Hepatocyte (in vitro differentiated cells): ENCODE data around the gene LMF1. TPM values are rescaled to one million over a fixed set of nuclear protein-coding genes. Genes with fewer than 3 reads are reported as not detected.

Experiments
- DNase-seq: peaks from one replicate; pipeline ENCODE4 v3.0.0-alpha.2; 2016; ENCODE audit warnings: low spot score
- H2AFZ ChIP-seq: fragments of 200-600 bp; sonication (generic); 2 replicates; pipeline ENCODE4 v1.6.0; 2016; ENCODE audit warnings: antibody characterized with exemption, mild to moderate bottlenecking
- H3K27ac ChIP-seq: fragments of 200-600 bp; sonication (generic); 2 replicates; pipeline ENCODE4 v1.5.1; 2016; ENCODE audit warnings: mild to moderate bottlenecking
- H3K27me3 ChIP-seq: fragments of 200-600 bp; sonication (generic); 2 replicates; pipeline ENCODE4 v1.6.1; 2016
- H3K36me3 ChIP-seq: fragments of 200-600 bp; sonication (generic); replicated peaks from 2 replicates; pipeline ENCODE4 v1.5.1; 2016; ENCODE audit warnings: low read depth; ENCODE audit not compliant: insufficient read depth
- H3K4me1 ChIP-seq: fragments of 200-600 bp; sonication (generic); 2 replicates; pipeline ENCODE4 v1.5.1; 2016; ENCODE audit warnings: mild to moderate bottlenecking, moderate library complexity; ENCODE audit not compliant: insufficient read depth
- H3K4me2 ChIP-seq: fragments of 200-600 bp; sonication (generic); 2 replicates; pipeline ENCODE4 v1.6.0; 2016
- H3K4me3 ChIP-seq: fragments of 200-600 bp; sonication (generic); 2 replicates; pipeline ENCODE4 v1.5.1; 2016; ENCODE audit warnings: mild to moderate bottlenecking
- H3K79me2 ChIP-seq: fragments of 200-600 bp; sonication (generic); 2 replicates; pipeline ENCODE4 v1.6.0; 2017; ENCODE audit warnings: mild to moderate bottlenecking
- H3K9me2 ChIP-seq: fragments of 200-600 bp; sonication (generic); replicated peaks from 2 replicates; pipeline ENCODE4 v1.6.0; 2017; ENCODE audit warnings: mild to moderate bottlenecking; ENCODE audit not compliant: insufficient read depth
- H3K9me3 ChIP-seq: fragments of 200-600 bp; sonication (generic); 2 replicates; pipeline ENCODE4 v1.5.1; 2016; ENCODE audit warnings: low read depth, mild to moderate bottlenecking
- H4K20me1 ChIP-seq: fragments of 200-600 bp; sonication (generic); 2 replicates; pipeline ENCODE4 v1.6.0; 2016; ENCODE audit warnings: mild to moderate bottlenecking; ENCODE audit not compliant: insufficient read depth, poor library complexity, severe bottlenecking
- CTCF ChIP-seq: fragments of 200-600 bp; sonication (generic); IDR thresholded peaks from 2 replicates; pipeline ENCODE4 v1.5.1; 2016; ENCODE audit warnings: antibody characterized with exemption, mild to moderate bottlenecking; ENCODE audit not compliant: poor library complexity
- EZH2 ChIP-seq: fragments of 200-600 bp; sonication (generic); IDR thresholded peaks from 2 replicates; pipeline ENCODE4 v1.6.1; 2016; ENCODE audit warnings: antibody characterized with exemption, mild to moderate bottlenecking, borderline replicate concordance
- EZH2phosphoT487 ChIP-seq: fragments of 200-600 bp; sonication (generic); IDR thresholded peaks from one replicate; pipeline ENCODE4 v1.6.1; 2018; ENCODE audit warnings: antibody characterized with exemption, mild to moderate bottlenecking, low read depth, moderate library complexity; ENCODE audit not compliant: unreplicated experiment, severe bottlenecking
- WGBS: methylation state at CpG from one replicate; pipeline ENCODE4 v1.1.6; 2016; ENCODE audit warnings: low lambda C conversion rate; ENCODE audit errors: missing lambda C conversion rate; 5-methylcytosine and 5-hydroxymethylcytosine counted together
- polyA plus RNA-seq: library from polyadenylated mRNA; unstranded; fragments of >200 nt; fragmentation: Nextera tagmentation; extraction: Ambion mirVana; gene quantifications from 2 replicates; pipeline ENCODE4 v1.2.1, GENCODE V29; 2016
- total RNA-seq: library from RNA; depleted of rRNA; stranded (reverse); fragments of >200 nt; gene quantifications from 2 replicates; pipeline ENCODE4 v1.2.3, GENCODE V29; 2014

LMF1 gene
- total and polyA plus RNA-seq, 2 experiments from 2014 or later: 27.2 to 34.3 TPM

GRCh38 chr16:929227-930073 is 41.3 kb downstream of the LMF1 start:
- 91% methylated on average over 41 of the region's 45 CpGs for WGBS
- no peak for DNase-seq

GRCh38 chr16:928526-928925 is 42.3 kb downstream of the LMF1 start:
- no peak for DNase-seq
- no peaks in the 10 kb centered on the region for H3K79me2 ChIP-seq
- H3K27ac ChIP-seq: no peak overlapping the region
- no peak overlapping the region for H3K4me2 ChIP-seq
- H3K4me1 ChIP-seq: no peaks in the 10 kb centered on the region
- H3K9me3 ChIP-seq: no peaks in the 10 kb centered on the region
- no peaks in the 10 kb centered on the region for H3K27me3 ChIP-seq
- no peaks in the 10 kb centered on the region for H4K20me1 ChIP-seq
- no peak overlapping the region for H3K4me3 ChIP-seq
- 84% methylated on average over 3 of the region's 11 CpGs for WGBS
- no peaks in the 10 kb centered on the region for H3K36me3 ChIP-seq
- no peak overlapping the region for H2AFZ ChIP-seq
- TF ChIP-seq CTCF: no peak
- no peaks in the 10 kb centered on the region for H3K9me2 ChIP-seq

More at GRCh38 chr16:929227-930073, 41.3 kb downstream of the LMF1 start:
- H3K27ac ChIP-seq: no peak overlapping the region
- H3K9me3 ChIP-seq: no peaks in the 10 kb centered on the region
- H3K36me3 ChIP-seq: no peaks in the 10 kb centered on the region
- no peaks in the 10 kb centered on the region for H3K79me2 ChIP-seq
- no peak overlapping the region for H3K4me2 ChIP-seq
- no peaks in the 10 kb centered on the region for H3K9me2 ChIP-seq
- no peak overlapping the region for H3K4me3 ChIP-seq
- no peak overlapping the region for H2AFZ ChIP-seq
- no peaks in the 10 kb centered on the region for H4K20me1 ChIP-seq
- H3K4me1 ChIP-seq: no peaks in the 10 kb centered on the region
- TF ChIP-seq CTCF (no peak), EZH2phosphoT487 (no peak), EZH2 (no peak)
- H3K27me3 ChIP-seq: no peaks in the 10 kb centered on the region

- H4K20me1 ChIP-seq: no peaks in the 10 kb centered on the region
- no peaks in the 10 kb centered on the region for H3K4me1 ChIP-seq
- no peak for DNase-seq
- H3K27me3 ChIP-seq: no peaks in the 10 kb centered on the region
- WGBS: 97% methylated on average over 18 of the region's 18 CpGs
- H3K36me3 ChIP-seq: no peaks in the 10 kb centered on the region
- H3K4me3 ChIP-seq: no peak overlapping the region
- no peak overlapping the region for H2AFZ ChIP-seq
- no peaks in the 10 kb centered on the region for H3K9me2 ChIP-seq
- TF ChIP-seq EZH2 (no peak), CTCF (no peak), EZH2phosphoT487 (no peak)
- H3K4me2 ChIP-seq: no peak overlapping the region
- H3K79me2 ChIP-seq: no peaks in the 10 kb centered on the region
- H3K27ac ChIP-seq: no peak overlapping the region
- no peaks in the 10 kb centered on the region for H3K9me3 ChIP-seq
These were observed 42.9 kb downstream of the LMF1 start for GRCh38 chr16:927931-928330.
